NB4 (cell line): Measurements from ENCODE around the gene ENOX1.

Source experiments
- POLR2A ChIP-seq: IDR thresholded peaks from 2 replicates; pipeline ENCODE4 v1.6.1; 2011; ENCODE audit warnings: mild to moderate bottlenecking; ENCODE audit not compliant: insufficient read length; ENCODE audit errors: extremely low read depth
- TF ChIP-seq, protein P1 (sequence below): IDR thresholded peaks from one replicate; pipeline ENCODE4 v1.5.1; 2012; ENCODE audit warnings: low read depth, low read length
- TF ChIP-seq, protein P2 (sequence below): IDR thresholded peaks from 2 replicates; pipeline ENCODE4 v1.6.1; 2011; ENCODE audit warnings: low read depth, low read length

DNA sequence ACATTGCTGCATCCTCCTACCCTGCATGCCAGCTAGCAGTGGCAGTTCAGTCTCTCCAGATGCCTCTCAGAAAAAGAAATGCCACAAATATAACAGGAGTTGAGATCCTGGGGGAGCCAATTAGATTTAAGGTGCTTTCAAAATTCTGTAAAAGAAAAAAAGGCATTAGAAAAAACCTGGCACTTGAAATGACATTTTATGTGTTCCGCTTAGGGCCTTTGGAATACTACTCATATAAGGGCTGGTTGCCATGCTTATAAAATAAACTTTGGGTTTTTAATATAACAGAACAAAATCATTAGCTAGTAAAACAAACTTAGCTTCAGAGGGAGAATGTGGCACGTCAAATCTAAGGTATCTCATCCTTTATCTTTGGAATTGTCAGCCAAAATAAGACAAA, 104.1 kb downstream of the ENOX1 start:
- TF ChIP-seq POLR2A, result no peak
- TF ChIP-seq, protein P1, sequence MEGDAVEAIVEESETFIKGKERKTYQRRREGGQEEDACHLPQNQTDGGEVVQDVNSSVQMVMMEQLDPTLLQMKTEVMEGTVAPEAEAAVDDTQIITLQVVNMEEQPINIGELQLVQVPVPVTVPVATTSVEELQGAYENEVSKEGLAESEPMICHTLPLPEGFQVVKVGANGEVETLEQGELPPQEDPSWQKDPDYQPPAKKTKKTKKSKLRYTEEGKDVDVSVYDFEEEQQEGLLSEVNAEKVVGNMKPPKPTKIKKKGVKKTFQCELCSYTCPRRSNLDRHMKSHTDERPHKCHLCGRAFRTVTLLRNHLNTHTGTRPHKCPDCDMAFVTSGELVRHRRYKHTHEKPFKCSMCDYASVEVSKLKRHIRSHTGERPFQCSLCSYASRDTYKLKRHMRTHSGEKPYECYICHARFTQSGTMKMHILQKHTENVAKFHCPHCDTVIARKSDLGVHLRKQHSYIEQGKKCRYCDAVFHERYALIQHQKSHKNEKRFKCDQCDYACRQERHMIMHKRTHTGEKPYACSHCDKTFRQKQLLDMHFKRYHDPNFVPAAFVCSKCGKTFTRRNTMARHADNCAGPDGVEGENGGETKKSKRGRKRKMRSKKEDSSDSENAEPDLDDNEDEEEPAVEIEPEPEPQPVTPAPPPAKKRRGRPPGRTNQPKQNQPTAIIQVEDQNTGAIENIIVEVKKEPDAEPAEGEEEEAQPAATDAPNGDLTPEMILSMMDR, result no peak
- TF ChIP-seq, protein P2, sequence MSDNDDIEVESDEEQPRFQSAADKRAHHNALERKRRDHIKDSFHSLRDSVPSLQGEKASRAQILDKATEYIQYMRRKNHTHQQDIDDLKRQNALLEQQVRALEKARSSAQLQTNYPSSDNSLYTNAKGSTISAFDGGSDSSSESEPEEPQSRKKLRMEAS, result no peak
